ENCODE data around the gene TCF7L2.

Gene TCF7L2

DNA sequence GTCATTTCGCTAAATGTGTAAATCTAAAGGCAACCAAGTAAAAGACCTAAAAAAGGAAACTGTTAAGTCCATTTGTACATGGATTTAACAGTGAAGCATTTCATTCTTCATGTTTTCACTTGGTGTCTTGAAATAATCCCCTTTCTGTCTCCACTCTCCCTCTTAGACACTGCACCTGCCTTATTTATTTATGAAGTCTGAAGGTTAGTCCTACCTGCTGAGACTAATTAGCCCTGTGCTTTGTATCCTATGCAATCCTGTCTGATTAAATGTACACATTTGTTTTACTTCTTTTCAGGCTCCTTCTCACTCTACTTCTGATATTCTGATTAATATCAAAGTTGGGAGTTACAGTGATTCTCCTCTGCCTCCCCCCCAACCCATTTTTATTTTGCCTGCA lies 1.9 kb upstream of the TCF7L2 start:
- no peak for DNase-seq

DNA sequence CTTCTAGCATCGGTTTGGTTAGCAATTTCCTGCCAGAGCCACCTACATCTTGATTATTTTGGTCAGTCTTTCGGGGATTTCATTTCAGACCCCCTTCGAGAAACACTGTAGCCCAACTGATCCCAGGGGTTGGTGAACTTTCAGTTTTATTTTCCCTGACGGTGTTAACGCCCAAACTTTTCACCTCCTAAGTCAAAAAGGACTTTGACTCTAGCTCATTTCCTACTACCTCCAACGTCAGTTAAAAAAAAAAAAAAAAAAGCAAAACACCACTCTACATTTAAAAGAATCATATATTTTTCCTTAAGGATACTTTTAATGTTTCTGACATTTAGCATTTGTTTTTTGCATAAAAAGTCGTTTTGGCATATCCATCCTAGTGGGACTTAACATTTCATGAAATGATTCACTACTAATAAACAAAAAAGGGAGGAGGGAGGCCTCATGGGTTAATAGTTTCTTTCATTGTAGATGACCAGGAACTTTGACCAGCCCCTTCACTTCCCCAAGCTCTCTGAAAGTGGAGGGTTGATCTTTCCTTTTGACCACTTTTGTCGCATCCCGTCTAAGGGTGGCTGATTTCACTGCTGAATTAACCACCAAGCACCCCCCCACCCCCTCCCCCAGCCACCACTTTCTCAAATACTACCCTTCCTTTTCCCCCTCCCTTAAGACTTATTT lies 764 bp upstream of the TCF7L2 start:
- DNase-seq = no peak

DNA sequence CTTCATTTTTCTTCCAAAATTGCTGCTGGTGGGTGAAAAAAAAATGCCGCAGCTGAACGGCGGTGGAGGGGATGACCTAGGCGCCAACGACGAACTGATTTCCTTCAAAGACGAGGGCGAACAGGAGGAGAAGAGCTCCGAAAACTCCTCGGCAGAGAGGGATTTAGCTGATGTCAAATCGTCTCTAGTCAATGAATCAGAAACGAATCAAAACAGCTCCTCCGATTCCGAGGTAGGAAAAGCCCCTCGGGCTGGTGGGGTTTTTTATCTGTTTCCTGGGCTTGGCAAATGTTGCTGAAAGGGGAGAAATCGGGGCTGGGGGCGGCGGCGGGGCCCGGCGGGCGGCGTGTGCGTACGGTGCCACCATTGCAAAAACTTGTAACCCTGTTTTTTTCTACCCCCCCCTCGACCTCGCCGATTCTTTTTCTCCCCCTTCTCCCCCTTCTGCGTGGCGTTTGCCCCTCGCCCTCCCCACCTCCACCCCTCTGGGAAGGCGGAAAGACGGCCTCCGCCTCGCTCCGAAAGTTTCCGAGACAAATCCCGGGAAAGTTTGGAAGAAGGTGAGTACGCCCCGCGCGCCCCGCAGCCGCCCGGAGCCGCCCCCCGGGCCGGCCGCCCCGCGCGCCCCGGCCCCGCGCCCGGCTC lies 789 bp downstream of the TCF7L2 start:
- DNase-seq = peak; percentile 5

DNA sequence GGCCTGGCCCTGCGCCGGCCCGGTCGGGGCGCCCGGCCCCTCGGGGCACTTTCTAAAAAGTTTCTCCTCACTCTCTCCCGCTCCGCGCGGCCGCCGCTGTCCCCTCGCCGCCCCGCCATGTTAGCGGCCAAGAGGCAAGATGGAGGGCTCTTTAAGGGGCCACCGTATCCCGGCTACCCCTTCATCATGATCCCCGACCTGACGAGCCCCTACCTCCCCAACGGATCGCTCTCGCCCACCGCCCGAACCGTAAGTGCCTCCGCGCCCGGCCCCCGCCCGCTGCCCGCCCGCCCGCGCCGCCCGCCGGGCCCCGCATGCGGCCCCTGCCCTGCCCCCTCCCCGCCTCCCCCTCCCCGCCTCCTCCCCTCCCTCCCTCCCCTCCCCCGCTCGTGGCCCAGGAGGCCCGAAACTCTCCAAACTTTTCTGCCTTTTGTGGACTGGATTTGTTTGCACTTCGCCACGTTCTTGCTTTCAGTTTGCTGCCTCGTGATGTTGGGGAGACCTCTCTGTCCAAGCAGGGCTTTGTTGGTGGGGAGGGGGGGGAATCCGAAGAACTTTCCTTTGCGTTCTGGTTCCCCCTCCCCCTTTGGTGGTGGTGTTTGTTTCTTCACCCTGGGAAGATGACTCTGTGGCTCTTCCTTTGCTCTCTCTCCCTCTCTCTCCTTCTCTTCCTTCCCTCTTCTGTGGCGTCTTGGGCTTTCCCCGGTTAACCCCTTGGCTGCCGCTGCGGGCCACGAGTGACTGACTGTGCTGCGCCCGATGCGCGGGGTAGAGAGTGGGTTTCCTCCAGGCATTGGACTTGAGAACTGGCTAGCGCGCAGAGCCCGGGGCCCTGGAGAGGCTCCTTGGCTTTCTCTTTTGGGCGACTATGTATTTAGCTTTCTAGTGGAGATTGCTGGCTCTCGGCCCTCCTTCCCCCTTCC lies 1.6 kb downstream of the TCF7L2 start:
- peak; percentile 29 for DNase-seq

DNA sequence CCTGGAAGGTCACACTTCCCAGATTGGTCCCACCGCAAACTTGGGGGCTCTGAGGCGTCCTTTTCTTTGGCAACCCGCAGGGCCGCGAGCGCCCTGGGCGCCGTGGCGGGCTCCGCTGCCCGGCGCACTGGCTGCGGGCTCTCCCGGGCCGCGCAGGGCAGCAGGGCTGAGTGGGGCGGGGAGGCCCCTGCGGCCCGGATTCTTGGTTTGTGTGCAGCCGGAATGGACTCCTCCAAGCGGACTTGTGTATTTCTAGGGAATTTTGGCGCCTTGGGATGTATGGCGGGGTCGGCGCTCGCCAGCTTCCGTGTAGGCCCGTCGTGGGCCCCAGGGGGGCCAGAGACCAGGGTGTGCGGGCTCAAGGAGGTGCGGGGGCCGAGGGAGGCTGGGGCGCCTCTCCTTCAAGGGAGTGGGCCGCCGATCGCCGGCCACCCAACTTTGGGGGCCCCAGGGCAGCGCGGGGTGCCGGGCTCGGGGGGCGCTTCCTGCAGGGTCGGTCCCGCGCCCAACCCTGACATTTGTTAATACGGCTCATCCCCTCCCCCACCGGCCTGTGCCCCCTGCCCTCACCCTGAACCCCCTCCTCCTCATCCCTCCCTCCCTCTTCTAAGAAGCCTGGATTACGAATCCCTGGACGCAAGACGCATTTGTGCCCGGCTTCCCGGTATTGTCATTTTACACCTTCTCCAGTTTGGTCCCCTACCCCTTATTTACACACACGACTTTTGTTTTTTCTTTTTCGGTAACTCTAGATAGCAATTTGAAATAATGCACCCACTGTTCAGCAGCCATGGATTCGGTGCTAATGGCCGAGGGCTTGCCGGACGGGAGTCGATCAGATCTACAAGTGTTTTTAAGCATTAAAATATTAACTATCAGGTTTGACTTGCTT lies 2.5 kb downstream of the TCF7L2 start:
- no peak for DNase-seq

DNA sequence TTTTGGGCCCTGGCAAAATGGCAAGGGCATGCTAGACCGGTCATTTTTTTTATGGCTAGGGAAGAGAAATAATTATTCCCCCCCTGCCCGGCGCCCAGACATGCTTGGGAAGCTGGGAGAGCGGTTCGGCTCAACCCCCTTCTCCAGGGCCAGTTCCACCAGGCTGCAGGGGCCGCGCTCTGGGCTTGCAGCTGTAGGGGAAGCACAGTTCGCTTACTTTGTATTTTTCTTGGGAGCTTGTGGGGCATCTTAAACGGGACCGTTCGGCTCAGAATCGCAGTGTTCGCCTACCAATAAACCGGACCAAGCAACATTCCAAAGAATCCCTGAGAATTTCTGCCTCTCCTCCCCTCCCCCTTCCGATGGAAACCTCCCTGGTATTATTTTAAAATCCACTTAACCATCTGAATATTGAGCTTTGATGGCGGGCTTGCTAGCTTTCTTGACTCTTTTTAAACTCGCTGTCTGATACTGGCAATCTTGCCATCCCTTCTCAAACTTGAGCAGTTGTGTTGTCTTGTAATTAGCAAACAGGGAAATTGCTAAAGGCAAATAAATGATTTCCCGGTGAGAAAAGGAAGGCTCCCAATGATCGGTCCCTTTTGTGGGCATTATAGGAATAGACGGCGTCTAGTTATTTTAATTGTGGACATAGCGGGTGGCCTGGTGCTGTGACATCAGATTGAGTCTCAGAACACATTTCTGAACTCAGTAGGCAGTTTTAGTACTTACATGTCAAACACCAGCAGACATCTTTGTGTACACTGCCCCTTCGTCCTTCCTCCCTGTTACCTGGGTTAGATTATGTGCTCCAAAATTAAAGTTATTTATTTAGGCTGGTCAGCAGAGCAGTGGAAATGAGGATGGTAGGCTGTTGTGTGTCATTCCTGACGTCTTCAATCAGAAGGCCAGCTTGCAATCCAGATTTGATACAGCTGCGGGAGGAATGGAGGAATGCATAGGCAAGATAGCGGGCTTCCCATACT lies 3.4 kb downstream of the TCF7L2 start:
- DNase-seq = no peak

DNA sequence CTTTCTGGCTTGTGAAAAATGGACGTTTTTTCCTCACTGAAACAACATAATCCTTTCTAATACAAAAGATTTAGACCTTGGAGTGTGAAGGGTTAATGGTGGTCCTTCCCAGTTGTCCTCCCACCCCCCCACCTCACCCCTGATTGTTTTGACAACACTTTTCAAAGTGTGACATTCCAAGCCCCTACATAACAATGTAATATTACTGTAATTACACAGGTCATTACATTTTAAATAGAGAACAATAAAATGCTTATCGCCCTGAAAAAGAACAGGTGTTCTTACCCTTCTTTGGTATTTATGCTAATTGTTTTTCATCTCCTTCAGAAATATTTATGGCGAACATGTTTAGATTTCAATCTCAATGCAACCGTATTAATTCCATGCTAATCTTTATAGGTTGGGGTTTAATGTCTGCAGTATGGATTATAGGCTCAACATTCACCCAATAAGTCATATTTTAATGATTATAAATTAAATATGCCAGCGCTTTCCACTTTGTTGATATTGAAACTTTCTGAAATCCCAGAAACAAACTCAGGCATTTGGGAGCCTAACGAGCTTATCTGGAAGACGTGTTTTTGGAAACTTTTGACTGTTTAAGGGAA lies 5.0 kb downstream of the TCF7L2 start:
- DNase-seq = no peak

DNA sequence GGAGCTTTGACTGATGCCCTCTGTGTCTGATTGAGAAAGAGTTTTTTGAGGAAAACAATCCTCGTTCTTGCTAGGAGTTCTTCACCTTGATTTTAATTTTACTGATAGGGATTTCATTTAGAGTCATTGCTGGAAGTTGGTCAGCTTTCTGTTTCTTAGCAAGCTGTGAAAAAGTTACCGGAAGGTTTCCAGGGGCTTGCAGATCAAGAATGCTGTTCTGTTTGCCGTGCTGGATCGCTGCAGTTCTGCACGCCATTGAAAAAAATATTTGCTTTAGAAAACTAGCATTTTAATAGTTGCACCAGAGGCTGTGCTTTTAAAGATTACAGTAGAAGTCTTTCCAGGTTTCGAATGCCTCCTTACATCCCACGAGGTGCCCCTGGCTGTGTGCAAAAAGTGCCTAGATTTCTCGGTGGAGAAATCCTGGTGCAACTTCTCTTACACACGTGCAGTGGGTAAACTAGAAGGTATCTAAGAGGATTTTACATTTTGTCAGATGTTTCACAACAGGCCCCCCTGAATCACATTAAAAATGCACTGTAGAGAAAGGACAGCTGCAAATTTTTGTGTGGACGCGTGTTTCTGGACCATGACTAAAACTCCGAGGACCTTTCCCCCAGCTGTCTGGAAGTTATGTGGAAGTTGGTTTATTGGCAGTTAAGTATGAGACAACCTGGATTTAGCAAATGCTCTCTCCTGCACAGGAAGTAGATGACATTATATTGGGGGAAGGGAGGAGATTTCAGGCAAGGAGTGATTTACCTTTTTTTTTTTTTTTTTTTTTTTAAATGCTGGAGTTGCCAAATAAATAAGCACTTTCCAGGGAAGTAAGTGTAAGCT lies 5.8 kb downstream of the TCF7L2 start:
- no peak for DNase-seq

DNA sequence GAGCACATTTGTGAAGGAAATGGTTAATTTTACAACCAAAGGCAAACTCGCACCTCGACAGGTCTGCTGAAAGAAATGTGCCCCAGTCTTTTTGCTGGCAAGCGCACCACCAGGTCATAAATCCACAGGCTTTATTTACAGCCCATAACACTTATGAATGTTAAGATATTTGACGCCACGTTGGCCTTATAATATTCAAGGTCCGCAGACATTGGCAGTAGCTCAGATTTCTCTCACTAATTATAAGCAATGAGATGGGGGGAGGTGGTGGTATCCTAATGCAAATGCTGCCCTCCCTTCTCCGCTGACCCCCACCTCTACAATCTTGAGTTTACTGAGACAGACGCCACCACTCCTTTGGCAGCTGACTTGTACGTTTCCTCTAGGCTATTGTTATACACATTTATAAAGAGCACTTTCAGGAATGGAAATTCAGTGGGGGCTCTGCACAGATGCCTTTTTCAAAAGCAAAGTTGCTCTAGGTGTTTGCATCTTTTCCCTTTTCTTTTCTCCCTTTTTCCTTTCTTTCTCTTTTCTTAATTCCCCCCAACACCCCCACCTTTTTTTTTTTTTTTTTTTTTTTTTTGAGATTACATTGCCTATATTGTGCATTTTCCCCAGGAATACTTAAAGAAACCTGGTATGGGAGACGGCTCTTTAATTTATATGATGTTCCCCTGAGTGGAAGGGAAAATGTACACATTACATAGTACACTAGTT lies 6.7 kb downstream of the TCF7L2 start:
- DNase-seq = no peak

DNA sequence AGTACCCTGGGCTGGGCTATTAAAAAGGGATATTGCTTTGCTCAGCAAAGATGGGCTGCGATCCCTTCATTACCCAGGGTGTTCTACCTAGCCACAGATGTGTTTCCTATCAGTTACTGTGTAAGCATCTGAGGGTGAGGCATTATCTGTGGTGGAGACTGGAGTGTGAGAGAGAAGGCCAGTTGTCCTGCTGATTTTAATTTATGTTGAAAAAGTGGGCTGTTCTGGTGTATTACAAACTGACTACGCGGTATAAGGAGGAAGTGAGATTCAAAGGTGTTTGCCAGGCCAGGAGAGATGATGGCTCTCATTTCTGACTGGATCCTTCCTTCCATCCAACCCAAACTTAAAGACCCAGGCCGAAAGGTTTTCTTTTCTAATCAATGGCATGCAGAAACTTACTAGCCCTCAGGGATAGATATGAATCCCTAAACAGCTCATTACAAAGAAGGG lies 7.6 kb downstream of the TCF7L2 start:
- no peak for DNase-seq

DNA sequence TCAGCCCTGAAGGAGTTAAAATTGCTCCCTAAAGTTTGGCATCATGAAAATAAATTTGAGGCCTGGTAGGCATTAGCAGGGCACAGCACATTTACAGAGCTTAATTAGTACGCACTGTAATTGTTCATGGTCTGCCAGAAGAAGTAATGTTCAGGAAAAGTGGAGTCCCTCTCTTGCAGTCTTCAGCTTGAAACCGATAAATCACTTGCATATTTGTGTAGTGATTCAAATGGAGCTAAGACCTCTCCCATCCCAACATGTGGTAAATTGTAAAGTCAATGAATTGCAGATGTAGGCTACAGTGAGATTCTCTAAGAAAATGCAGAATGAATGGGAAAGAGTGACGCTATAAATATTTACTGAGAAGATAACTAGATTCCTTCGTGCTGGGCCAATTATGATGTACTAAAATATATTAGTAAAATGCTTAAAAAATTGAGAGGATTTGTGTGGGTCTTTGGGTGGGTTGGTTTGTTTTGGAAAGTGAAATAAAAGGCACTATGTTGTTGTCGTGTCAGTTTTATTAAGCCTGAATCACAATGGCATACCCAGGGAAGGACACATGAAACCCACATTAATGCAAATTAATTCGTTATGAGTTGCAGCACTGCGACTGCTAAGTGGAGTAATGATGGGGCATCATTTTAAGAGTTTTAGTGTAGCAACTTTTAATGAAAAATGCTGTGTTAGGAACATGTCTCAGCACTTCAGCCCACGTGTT lies 8.4 kb downstream of the TCF7L2 start:
- no peak for DNase-seq

DNA sequence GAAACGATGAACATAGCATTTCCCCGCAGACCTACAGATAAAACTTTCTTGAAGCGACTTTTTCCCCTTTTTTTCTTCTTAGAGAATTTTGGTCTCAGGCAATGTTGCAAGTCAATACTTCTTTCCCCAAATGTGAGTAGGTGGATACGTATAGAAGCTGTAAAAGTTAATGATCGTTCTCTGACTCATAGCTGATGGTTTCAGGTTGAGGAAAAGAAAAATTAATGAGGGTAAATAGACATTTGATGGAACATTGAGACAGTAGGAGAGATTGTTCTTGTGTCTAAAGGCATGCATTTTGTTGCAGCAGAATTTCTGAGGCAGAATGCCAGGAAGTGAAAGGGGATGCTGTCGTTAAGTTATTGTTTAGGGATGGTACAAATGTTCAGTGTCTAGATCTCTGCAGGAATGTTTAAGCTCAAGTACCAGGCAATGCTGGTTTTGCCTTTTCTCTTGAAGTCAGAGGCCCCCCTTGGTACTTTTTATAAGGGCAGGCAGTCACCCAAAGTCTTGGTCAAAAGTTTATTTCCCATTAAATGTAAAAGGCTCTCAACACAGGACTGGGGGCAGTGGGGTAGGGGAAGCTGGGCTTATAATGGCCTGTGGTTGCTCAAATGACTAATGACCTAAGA lies 9.3 kb downstream of the TCF7L2 start:
- no peak for DNase-seq

DNA sequence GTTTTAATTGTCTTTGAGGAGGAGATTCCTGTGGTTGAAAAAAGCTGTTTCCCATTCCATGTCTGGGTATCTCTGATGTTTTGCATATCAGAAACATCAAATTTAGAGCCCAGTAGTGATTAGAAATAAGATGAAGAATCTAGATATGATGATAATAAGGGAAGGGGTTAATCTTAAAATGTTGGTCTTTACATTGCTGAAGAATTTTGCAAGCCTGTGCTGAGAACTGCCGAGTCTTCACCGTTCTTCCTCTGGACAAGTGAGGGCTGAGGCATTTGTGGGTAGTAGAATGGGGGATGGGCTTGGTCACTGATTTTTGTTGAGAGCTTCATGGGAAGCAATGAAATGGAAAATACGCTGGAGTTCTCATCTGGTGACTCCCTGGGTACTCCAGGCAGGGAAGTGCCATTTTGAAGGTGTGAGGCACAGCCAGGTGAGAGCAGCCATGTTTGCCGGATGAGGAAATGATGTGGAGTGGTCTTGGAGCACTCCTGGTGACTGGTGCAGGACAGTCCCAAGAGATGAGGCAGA lies 10.2 kb downstream of the TCF7L2 start:
- no peak for DNase-seq

DNA sequence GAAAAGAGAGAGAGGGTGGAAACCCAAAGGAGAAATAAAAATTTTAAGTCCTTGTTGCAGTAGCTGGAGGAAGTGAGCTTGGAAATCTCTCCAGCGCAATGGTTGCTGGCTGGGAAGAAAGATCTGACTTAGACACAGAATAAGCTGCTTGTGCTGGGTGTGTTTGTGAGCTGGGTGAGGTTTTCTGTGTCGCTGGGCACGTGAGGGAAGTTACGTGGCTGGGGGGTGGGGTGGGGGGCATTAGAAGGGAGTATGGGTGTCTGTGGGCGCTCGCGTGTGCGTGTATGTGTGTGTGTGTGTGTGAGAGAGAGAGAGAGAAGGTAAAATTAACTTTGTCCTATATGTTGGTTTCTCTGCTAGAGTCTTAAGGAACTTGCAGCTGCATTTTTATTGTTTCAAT lies 11.6 kb downstream of the TCF7L2 start:
- peak; percentile 1 for DNase-seq

DNA sequence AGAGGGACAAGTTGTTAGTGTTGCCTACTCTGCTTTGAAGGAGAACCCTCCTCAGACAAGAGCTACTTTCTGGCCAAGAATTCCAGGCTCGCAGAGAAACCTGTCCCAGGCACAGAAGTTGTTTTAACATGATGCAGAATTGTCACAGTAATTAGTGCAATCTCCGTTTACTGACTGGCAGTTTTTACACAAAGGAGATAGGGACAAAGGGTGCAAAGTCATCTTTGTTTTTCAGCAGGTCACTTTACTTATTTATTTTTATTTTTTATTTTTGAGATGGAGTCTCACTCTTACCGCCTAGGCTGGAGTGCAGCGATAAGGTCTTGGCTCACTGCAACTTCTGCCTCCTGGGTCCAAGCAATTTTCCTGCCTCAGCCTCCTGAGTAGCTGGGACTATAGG lies 12.3 kb downstream of the TCF7L2 start:
- DNase-seq = no peak

DNA sequence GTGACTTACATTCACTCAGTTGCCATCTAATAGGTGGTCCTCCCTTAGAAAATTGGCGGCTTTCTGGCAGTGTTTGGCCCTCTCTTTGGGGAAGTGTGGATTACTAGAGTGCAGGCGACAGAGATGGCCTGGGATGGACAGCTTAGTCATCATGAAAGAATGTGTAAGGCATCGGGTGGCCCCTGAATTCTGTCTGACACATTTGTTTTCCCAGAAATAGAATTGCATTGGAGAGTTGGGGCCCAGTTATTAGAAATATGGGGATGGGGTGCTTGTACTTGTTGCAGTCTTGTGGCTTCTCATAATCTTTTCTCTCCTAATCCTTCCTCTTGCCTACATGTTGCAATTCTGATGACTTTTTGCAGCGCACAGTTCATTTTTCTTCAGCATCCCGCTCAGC lies 13.8 kb downstream of the TCF7L2 start:
- no peak for DNase-seq

DNA sequence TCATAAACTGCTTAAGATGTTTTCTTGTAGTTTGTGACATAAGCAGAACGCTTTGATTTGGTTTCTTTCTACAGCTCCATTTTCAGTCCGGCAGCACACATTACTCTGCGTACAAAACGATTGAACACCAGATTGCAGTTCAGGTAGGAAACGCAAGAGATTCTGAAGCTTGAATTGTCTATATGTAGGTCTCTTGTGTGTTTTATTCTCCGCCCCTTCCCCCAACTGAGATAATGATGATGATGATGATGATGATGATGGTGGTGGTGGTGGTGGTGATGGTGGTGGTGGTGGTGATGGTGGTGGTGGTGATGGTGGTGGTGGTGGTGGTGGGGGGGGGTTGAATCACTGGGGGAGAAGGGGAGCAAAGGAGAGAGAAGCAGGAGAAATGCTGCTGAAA lies 14.4 kb downstream of the TCF7L2 start:
- no peak for DNase-seq

Data from effector CD8-positive, alpha-beta T cell (primary cell).